Natural killer cell (primary cell): ENCODE measurements around the gene ATP6V0B. TPM values are rescaled to one million over a fixed set of nuclear protein-coding genes. Genes with fewer than 3 reads are reported as not detected.

Source experiments
- ATAC-seq, 3 donors: fragments of 150-1000 bp in 2 of 3; fragments of 200-7000 bp in 1 of 3; cut with Tn5 transposase; 1 replicate in 1 of 3; 2 replicates in 2 of 3; pipeline ENCODE4 v1.10.0; 2021; ENCODE audit warnings: mild to moderate bottlenecking in 2 of 3, moderate library complexity in 2 of 3
- DNase-seq, 2 donors: peaks; one replicate each; pipeline versions ENCODE4 v3.0.0 to v3.0.0-alpha.2; 2013 to 2021; ENCODE audit warnings: mixed read lengths in 1 of 2
- H3K27ac ChIP-seq: one replicate; pipeline ENCODE4 v1.5.1; 2013; ENCODE audit warnings: mild to moderate bottlenecking, low read length
- H3K27me3 ChIP-seq: one replicate; pipeline ENCODE4 v1.6.1; 2013; ENCODE audit warnings: low read length; ENCODE audit not compliant: control insufficient read depth, insufficient read depth
- H3K36me3 ChIP-seq: one replicate; pipeline ENCODE4 v1.6.1; 2013; ENCODE audit warnings: low read length; ENCODE audit not compliant: control insufficient read depth, insufficient read depth
- H3K4me1 ChIP-seq: one replicate; pipeline ENCODE4 v1.6.1; 2013; ENCODE audit warnings: low read length; ENCODE audit not compliant: control insufficient read depth, insufficient read depth
- H3K4me3 ChIP-seq: one replicate; pipeline ENCODE4 v1.5.1; 2013; ENCODE audit warnings: low read length
- H3K9me3 ChIP-seq: one replicate; pipeline ENCODE4 v1.6.1; 2013; ENCODE audit warnings: low read length; ENCODE audit not compliant: control insufficient read depth, insufficient read depth
- H3K27ac Mint-ChIP-seq, 2 donors: one replicate each; pipeline ENCODE4 v1.8.0; 2022; ENCODE audit warnings: mild to moderate bottlenecking in 2 of 2, mixed read lengths in 2 of 2, moderate library complexity in 1 of 2
- H3K27me3 Mint-ChIP-seq, 2 donors: one replicate each; pipeline ENCODE4 v1.8.0; 2022; ENCODE audit warnings: low read depth in 2 of 2, mixed read lengths in 2 of 2
- H3K36me3 Mint-ChIP-seq: one replicate; pipeline ENCODE4 v1.8.0; 2022; ENCODE audit warnings: mixed read lengths
- H3K4me1 Mint-ChIP-seq, 2 donors: one replicate each; pipeline ENCODE4 v1.8.0; 2022; ENCODE audit warnings: mixed read lengths in 2 of 2
- H3K4me3 Mint-ChIP-seq: one replicate; pipeline ENCODE4 v1.8.0; 2022; ENCODE audit warnings: mild to moderate bottlenecking, moderate library complexity, mixed read lengths
- H3K9me3 Mint-ChIP-seq, 2 donors: one replicate each; pipeline ENCODE4 v1.8.0; 2022; ENCODE audit warnings: mixed read lengths in 2 of 2
- CTCF ChIP-seq: fragments of 200-600 bp; IDR thresholded peaks from one replicate; pipeline ENCODE4 v1.8.0; 2022; ENCODE audit warnings: antibody characterized with exemption
- WGBS: methylation state at CpG from one replicate; pipeline ENCODE4 v1.1.7; 2013; ENCODE audit warnings: missing lambda C conversion rate; ENCODE audit not compliant: insufficient coverage; 5-methylcytosine and 5-hydroxymethylcytosine counted together
- intact Hi-C: fragments of 100-400 bp; cut with micrococcal nuclease; formaldehyde crosslinking; loops from one replicate; pipeline ENCODE4 v1.14.2; 2022
- total RNA-seq, 4 donors: library from RNA; stranded (reverse); fragments of 120-200 nt in 1 of 4; gene quantifications; one replicate each; pipeline versions ENCODE4 v1.2.3 to v1.2.4, GENCODE V29; 2013 to 2022

The ATP6V0B gene
- total RNA-seq, 3 donors from 2014 or later (not counting 1 experiment from before 2014, with no cell fraction given) = 76.3 to 115 (median 113) TPM

GRCh38 chr1:43965316-43965715 lies 9.4 kb upstream of the ATP6V0B start:
- H3K4me3 ChIP-seq = no peak overlapping the region
- Mint-ChIP-seq H3K4me1 (peaks cover 11 to 13% of the 10 kb centered on the region in 2 donors), H3K9me3 (no peaks in the 10 kb centered on the region), H3K4me3 (no peak overlapping the region), H3K27ac (no peak overlapping the region), H3K36me3 (no peaks in the 10 kb centered on the region), H3K27me3 (no peaks in the 10 kb centered on the region)
- TF ChIP-seq CTCF = no peak
- no peaks in the 10 kb centered on the region for H3K9me3 ChIP-seq
- no peak overlapping the region for H3K27ac ChIP-seq
- H3K27me3 ChIP-seq = no peaks in the 10 kb centered on the region
- intact Hi-C loops = no loop called here
- ATAC-seq (no peak), DNase-seq (no peak)
- peaks cover 10% of the 10 kb centered on the region for H3K4me1 ChIP-seq
- peaks cover 9% of the 10 kb centered on the region for H3K36me3 ChIP-seq
- 96% methylated on average over 3 of the region's 3 CpGs for WGBS

GRCh38 chr1:43968348-43968948 lies 6.3 kb upstream of the ATP6V0B start:
- Histone ChIP-seq H3K4me1 (peaks cover 20% of the 10 kb centered on the region), H3K27me3 (no peaks in the 10 kb centered on the region), H3K27ac (no peak overlapping the region), H3K4me3 (no peak overlapping the region), H3K9me3 (no peaks in the 10 kb centered on the region), H3K36me3 (peaks cover 3% of the 10 kb centered on the region)
- no peak overlapping the region for H3K4me3 Mint-ChIP-seq
- 94% methylated on average over 6 of the region's 6 CpGs for WGBS
- ATAC-seq = no peak
- no peaks in the 10 kb centered on the region for H3K9me3 Mint-ChIP-seq
- H3K27me3 Mint-ChIP-seq = no peaks in the 10 kb centered on the region
- TF ChIP-seq CTCF = no peak
- no peaks in the 10 kb centered on the region for H3K36me3 Mint-ChIP-seq
- DNase-seq = peak in 1 of 2 donors; percentile 56
- H3K4me1 Mint-ChIP-seq = peaks cover 24 to 25% of the 10 kb centered on the region in 2 donors
- intact Hi-C loops = no loop called here
- no peak overlapping the region for H3K27ac Mint-ChIP-seq

GRCh38 chr1:43969416-43969745 lies 5.4 kb upstream of the ATP6V0B start:
- Mint-ChIP-seq H3K27ac (peak overlapping the region; percentile 75 to 82), H3K4me1 (peaks cover 34% of the 10 kb centered on the region in 2 donors), H3K36me3 (no peaks in the 10 kb centered on the region), H3K9me3 (no peaks in the 10 kb centered on the region), H3K4me3 (peak overlapping the region; percentile 95), H3K27me3 (no peaks in the 10 kb centered on the region)
- Histone ChIP-seq H3K4me1 (peaks cover 26% of the 10 kb centered on the region), H3K27me3 (no peaks in the 10 kb centered on the region), H3K36me3 (peaks cover 3% of the 10 kb centered on the region), H3K27ac (no peak overlapping the region), H3K4me3 (no peak overlapping the region), H3K9me3 (no peaks in the 10 kb centered on the region)
- WGBS = 65% methylated on average over 7 of the region's 7 CpGs
- TF ChIP-seq CTCF = no peak
- intact Hi-C loops = loop anchor here (1.0 kb wide), 1 partner anchor 23 kb away; the partner anchor contains the start of gene IPO13
- DNase-seq (no peak), ATAC-seq (no peak)
